Trophoblast cell (in vitro differentiated cells and primary cell): ENCODE results near the gene CYP4Z1.
"Not testable (repeated sequence)": the region's sequence is repeated elsewhere in the genome, so short reads cannot be mapped to it uniquely, and the experiment has no call there.

ENCODE experiments used
- DNase-seq, 2 donors: peaks; one replicate each; pipeline ENCODE4 v3.0.0-alpha.2; 2016
- H2AFZ ChIP-seq: 2 replicates; pipeline ENCODE4 v1.6.1; 2013; ENCODE audit warnings: low read length, moderate library complexity, mild to moderate bottlenecking; ENCODE audit not compliant: insufficient read depth, poor library complexity
- H2AK5ac ChIP-seq: 2 replicates; pipeline ENCODE4 v1.6.1; 2013; ENCODE audit warnings: mild to moderate bottlenecking, low read length
- H2BK120ac ChIP-seq: 2 replicates; pipeline ENCODE4 v1.6.1; 2013; ENCODE audit warnings: low read length, mild to moderate bottlenecking, moderate library complexity; ENCODE audit not compliant: insufficient read depth, poor library complexity
- H2BK12ac ChIP-seq: 2 replicates; pipeline ENCODE4 v1.6.1; 2013; ENCODE audit warnings: mild to moderate bottlenecking, low read length, moderate library complexity
- H2BK5ac ChIP-seq: 2 replicates; pipeline ENCODE4 v1.6.1; 2013; ENCODE audit warnings: low read length, low read depth, moderate library complexity, mild to moderate bottlenecking; ENCODE audit not compliant: poor library complexity
- H3K14ac ChIP-seq: 2 replicates; pipeline ENCODE4 v1.6.1; 2013; ENCODE audit warnings: mild to moderate bottlenecking, low read length
- H3K18ac ChIP-seq: 2 replicates; pipeline ENCODE4 v1.6.1; 2013; ENCODE audit warnings: mild to moderate bottlenecking, low read length
- H3K23ac ChIP-seq: 2 replicates; pipeline ENCODE4 v1.6.1; 2013; ENCODE audit warnings: low read length
- H3K27ac ChIP-seq: 2 replicates; pipeline ENCODE4 v1.5.1; 2013; ENCODE audit warnings: low read depth, mild to moderate bottlenecking, inconsistent platforms, low read length, moderate library complexity
- H3K27me3 ChIP-seq: 2 replicates; pipeline ENCODE4 v1.6.1; 2013; ENCODE audit warnings: inconsistent platforms, mild to moderate bottlenecking, low read length, moderate library complexity; ENCODE audit not compliant: insufficient read depth
- H3K36me3 ChIP-seq, 2 experiments: 1 replicate in 1 of 2; 2 replicates in 1 of 2; pipeline ENCODE4 v1.6.1; 2013; ENCODE audit warnings: low read length in 2 of 2, mild to moderate bottlenecking in 2 of 2, moderate library complexity in 1 of 2; ENCODE audit not compliant: insufficient read depth in 2 of 2, control insufficient read depth in 1 of 2
- H3K4ac ChIP-seq: 2 replicates; pipeline ENCODE4 v1.6.1; 2013; ENCODE audit warnings: low read depth, mild to moderate bottlenecking, low read length, moderate library complexity
- H3K4me1 ChIP-seq, 2 experiments: 1 replicate in 1 of 2; 2 replicates in 1 of 2; pipeline ENCODE4 v1.6.1; 2013; ENCODE audit warnings: low read length in 2 of 2, mild to moderate bottlenecking in 2 of 2, moderate library complexity in 1 of 2; ENCODE audit not compliant: insufficient read depth in 2 of 2, control insufficient read depth in 1 of 2
- H3K4me2 ChIP-seq: 2 replicates; pipeline ENCODE4 v1.6.1; 2013; ENCODE audit warnings: inconsistent platforms, mild to moderate bottlenecking, low read length, moderate library complexity
- H3K4me3 ChIP-seq: 2 replicates; pipeline ENCODE4 v1.5.1; 2013; ENCODE audit warnings: mild to moderate bottlenecking, low read depth, low read length, inconsistent platforms
- H3K79me1 ChIP-seq: one replicate; pipeline ENCODE4 v1.6.1; 2013; ENCODE audit warnings: low read length
- H3K79me2 ChIP-seq: 2 replicates; pipeline ENCODE4 v1.6.1; 2013; ENCODE audit warnings: low read length, mild to moderate bottlenecking; ENCODE audit not compliant: control insufficient read depth, insufficient read depth, poor library complexity
- H3K9ac ChIP-seq: 2 replicates; pipeline ENCODE4 v1.6.1; 2013; ENCODE audit warnings: mild to moderate bottlenecking, low read length
- H3K9me3 ChIP-seq: 2 replicates; pipeline ENCODE4 v1.6.1; 2013; ENCODE audit warnings: low read depth, mild to moderate bottlenecking, control low read depth, inconsistent platforms, low read length; ENCODE audit not compliant: insufficient read depth
- H4K12ac ChIP-seq: 2 replicates; pipeline ENCODE4 v1.6.1; 2013; ENCODE audit warnings: low read depth, mild to moderate bottlenecking, low read length, moderate library complexity
- H4K8ac ChIP-seq: 2 replicates; pipeline ENCODE4 v1.6.1; 2013; ENCODE audit warnings: low read depth, mild to moderate bottlenecking, low read length, moderate library complexity
- H4K91ac ChIP-seq: one replicate; pipeline ENCODE4 v1.6.1; 2013; ENCODE audit warnings: low read depth, mild to moderate bottlenecking, low read length, moderate library complexity
- WGBS: extraction: QIAGEN DNeasy Blood & Tissue Kit; methylation state at CpG from one replicate; pipeline ENCODE4 v1.1.7; 2013; ENCODE audit warnings: missing lambda C conversion rate; ENCODE audit not compliant: insufficient read length, insufficient coverage; ENCODE audit errors: extremely low coverage; 5-methylcytosine and 5-hydroxymethylcytosine counted together

CYP4Z1 gene

DNA sequence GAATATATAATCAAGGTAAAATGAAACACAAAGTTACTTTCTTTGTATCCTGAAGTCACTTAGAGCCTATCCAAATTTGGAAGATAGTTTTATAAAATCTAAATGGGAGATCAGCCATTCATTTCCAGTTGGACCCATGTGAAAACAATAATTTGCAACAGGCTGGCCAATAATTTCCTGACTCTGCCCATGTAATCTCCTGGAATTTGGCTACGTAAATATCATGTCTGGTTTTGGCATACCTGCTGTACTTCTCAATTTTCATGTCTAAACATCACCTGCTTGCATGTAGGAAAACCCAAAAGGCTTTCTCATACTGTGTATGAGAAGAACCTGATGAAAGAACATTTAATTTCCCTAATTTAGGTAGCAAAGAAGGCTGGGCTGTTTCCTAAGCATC lies 7.7 kb upstream of the CYP4Z1 start:
- DNase-seq: no peak
- no peak overlapping the region for H3K4ac ChIP-seq
- H3K9me3 ChIP-seq: no peaks in the 10 kb centered on the region
- H2AK5ac ChIP-seq: no peak overlapping the region
- H3K14ac ChIP-seq: no peak overlapping the region
- no peaks in the 10 kb centered on the region for H3K79me2 ChIP-seq
- no peak overlapping the region for H2BK12ac ChIP-seq
- no peaks in the 10 kb centered on the region for H3K36me3 ChIP-seq
- no peak overlapping the region for H2BK5ac ChIP-seq
- no peak overlapping the region for H3K27ac ChIP-seq
- no peak overlapping the region for H3K9ac ChIP-seq
- no CpG with 5 or more reads among the region's 1 CpG for WGBS
- H2BK120ac ChIP-seq: no peak overlapping the region
- no peaks in the 10 kb centered on the region for H3K79me1 ChIP-seq
- no peaks in the 10 kb centered on the region for H3K4me1 ChIP-seq
- no peak overlapping the region for H3K4me2 ChIP-seq
- H3K23ac ChIP-seq: no peak overlapping the region
- H3K27me3 ChIP-seq: no peaks in the 10 kb centered on the region
- H4K12ac ChIP-seq: no peak overlapping the region
- H4K91ac ChIP-seq: no peak overlapping the region
- H3K4me3 ChIP-seq: no peak overlapping the region
- H3K18ac ChIP-seq: no peak overlapping the region
- H2AFZ ChIP-seq: no peak overlapping the region
- no peak overlapping the region for H4K8ac ChIP-seq

DNA sequence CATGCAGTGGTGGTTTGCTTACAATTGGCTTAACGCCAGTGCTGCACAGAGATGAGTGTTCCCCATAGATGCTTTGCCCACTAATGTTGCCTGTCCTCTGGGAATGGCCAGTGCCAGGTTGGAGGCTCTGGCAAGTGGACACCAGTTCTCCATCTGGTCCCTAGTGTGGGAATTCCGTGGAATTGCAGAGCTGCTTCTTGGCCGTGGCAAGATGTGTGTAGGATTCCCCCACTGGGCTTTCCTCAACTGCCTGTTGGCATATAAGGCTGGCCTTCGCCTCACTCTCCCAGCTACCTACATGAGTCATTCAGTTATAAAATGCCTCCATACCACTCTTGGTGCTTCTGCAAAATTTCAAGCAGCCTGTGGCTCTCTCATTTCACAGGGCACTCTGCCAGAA lies 2.0 kb downstream of the CYP4Z1 start:
- not testable (repeated sequence) for H3K4ac ChIP-seq, H3K79me2 ChIP-seq, H3K27me3 ChIP-seq, H3K23ac ChIP-seq, H3K36me3 ChIP-seq, H3K4me2 ChIP-seq, H2AFZ ChIP-seq, DNase-seq, H2BK5ac ChIP-seq, H3K9ac ChIP-seq, H3K4me1 ChIP-seq, H2BK120ac ChIP-seq, H3K9me3 ChIP-seq, H3K4me3 ChIP-seq, H2AK5ac ChIP-seq, H2BK12ac ChIP-seq, H3K18ac ChIP-seq, H3K14ac ChIP-seq, H3K27ac ChIP-seq, H4K91ac ChIP-seq, H3K79me1 ChIP-seq, H4K12ac ChIP-seq, H4K8ac ChIP-seq
- no CpG with 5 or more reads among the region's 4 CpGs for WGBS

DNA sequence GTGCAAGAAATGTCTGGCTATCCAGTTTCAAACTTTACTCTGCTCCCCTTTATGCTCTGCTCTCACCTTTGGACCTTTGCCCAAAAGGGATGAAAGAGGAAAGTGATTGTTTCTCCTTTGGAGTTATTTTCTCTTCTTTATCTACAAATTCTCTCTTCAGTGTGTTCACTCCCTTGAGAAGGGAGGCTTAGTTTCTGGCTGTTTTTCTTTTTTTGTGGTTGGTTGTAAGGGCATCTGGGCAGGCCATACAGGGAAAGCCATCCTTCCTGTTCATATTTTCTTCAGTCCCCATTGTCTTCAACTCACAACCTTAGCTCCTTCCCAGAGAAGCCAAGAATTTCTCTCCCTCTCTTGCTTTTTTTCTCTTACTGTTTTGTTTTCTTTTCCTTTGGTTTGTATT lies 2.5 kb downstream of the CYP4Z1 start:
- not testable (repeated sequence) for H2AFZ ChIP-seq, H2BK12ac ChIP-seq, DNase-seq, H4K91ac ChIP-seq, H3K4me1 ChIP-seq, H3K4me2 ChIP-seq, H3K4ac ChIP-seq, H3K23ac ChIP-seq, H3K36me3 ChIP-seq, H4K8ac ChIP-seq, H3K4me3 ChIP-seq, H3K27me3 ChIP-seq, H4K12ac ChIP-seq, H3K18ac ChIP-seq, H2BK120ac ChIP-seq, H2AK5ac ChIP-seq, H3K79me2 ChIP-seq, H3K27ac ChIP-seq, H3K79me1 ChIP-seq, H2BK5ac ChIP-seq, H3K9ac ChIP-seq, H3K9me3 ChIP-seq, H3K14ac ChIP-seq

DNA sequence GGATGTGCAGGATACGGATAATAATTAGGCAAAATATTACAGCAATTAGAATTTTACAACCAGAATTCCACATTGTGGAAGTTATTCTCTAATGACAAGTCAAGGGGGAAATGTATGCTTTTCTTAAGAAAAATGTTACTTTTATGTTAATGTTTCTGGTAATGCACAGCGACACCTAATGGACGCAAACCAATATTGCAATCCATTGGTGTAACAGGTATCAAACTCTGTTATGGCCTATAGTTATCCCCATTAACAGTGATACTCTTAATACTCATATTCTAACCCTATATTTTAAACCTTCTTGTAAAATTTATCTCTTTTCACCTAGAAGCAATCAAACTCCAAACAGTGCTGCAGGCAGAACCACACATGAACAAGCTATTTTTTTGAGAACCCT lies 22.3 kb downstream of the CYP4Z1 start:
- not testable (repeated sequence) for H3K18ac ChIP-seq, H2BK120ac ChIP-seq, H2BK5ac ChIP-seq, H2AK5ac ChIP-seq, H3K23ac ChIP-seq, H3K9ac ChIP-seq, H3K4me3 ChIP-seq, H3K27me3 ChIP-seq, H3K9me3 ChIP-seq, H3K36me3 ChIP-seq, H3K4ac ChIP-seq, H3K27ac ChIP-seq, H3K79me1 ChIP-seq, H3K79me2 ChIP-seq, H3K4me2 ChIP-seq, H2BK12ac ChIP-seq, H2AFZ ChIP-seq, H3K4me1 ChIP-seq, H3K14ac ChIP-seq, H4K12ac ChIP-seq, H4K8ac ChIP-seq, H4K91ac ChIP-seq
- WGBS: no CpG with 5 or more reads among the region's 3 CpGs
- DNase-seq: peak in 1 of 2 donors; percentile 51

DNA sequence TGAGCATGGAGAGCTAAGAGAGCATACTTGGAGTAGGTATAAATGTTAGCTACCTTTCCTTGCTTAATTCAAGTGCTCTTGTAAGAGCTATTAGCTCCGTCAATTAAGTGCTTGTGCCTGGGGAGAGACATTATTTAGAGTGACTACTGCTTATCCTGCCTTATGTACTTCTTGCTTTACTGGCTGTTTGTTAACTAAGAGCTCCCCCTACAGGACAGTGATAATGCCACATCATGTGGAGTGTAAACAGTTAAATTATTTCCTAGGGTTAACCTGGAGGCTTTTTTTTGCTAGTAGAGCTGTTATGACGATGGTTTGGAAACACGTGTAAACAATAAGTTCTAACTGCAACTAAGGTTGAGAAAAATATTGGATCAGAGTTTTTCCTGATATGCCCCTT lies 24.4 kb downstream of the CYP4Z1 start:
- not testable (repeated sequence) for H2AK5ac ChIP-seq, H2BK12ac ChIP-seq, H4K8ac ChIP-seq, H4K91ac ChIP-seq, H3K18ac ChIP-seq, H3K14ac ChIP-seq, H3K79me1 ChIP-seq, H3K4ac ChIP-seq, H3K4me1 ChIP-seq, H2AFZ ChIP-seq, H2BK120ac ChIP-seq, H3K4me3 ChIP-seq, H3K36me3 ChIP-seq, H3K27ac ChIP-seq, H3K9me3 ChIP-seq, H2BK5ac ChIP-seq, H3K79me2 ChIP-seq, H4K12ac ChIP-seq, H3K9ac ChIP-seq, DNase-seq, H3K27me3 ChIP-seq, H3K23ac ChIP-seq, H3K4me2 ChIP-seq
- WGBS: no CpG with 5 or more reads among the region's 3 CpGs
